ENCODE measurements around the gene VAC14.

- TF ChIP-seq, protein P1, sequence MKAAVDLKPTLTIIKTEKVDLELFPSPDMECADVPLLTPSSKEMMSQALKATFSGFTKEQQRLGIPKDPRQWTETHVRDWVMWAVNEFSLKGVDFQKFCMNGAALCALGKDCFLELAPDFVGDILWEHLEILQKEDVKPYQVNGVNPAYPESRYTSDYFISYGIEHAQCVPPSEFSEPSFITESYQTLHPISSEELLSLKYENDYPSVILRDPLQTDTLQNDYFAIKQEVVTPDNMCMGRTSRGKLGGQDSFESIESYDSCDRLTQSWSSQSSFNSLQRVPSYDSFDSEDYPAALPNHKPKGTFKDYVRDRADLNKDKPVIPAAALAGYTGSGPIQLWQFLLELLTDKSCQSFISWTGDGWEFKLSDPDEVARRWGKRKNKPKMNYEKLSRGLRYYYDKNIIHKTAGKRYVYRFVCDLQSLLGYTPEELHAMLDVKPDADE (IDR thresholded peaks at IDR 0.05) = no peak
- TF ChIP-seq EZH2phosphoT487 (IDR thresholded peaks at IDR 0.05; ENCODE audit: unreplicated experiment) (no peak), CTCF (conservative IDR thresholded peaks at IDR 0.05; ENCODE audit: low read depth in 2 of 2) (no peak), CREB1 (CRISPR knock-in tag; IDR thresholded peaks at IDR 0.05; ENCODE audit: low read depth) (no peak), POLR2AphosphoS5 (IDR thresholded peaks at IDR 0.05; ENCODE audit: low read depth) (no peak), EZH2 (IDR thresholded peaks at IDR 0.05; ENCODE audit: low read depth, unreplicated experiment) (no peak), STAT1 (IDR thresholded peaks at IDR 0.05; ENCODE audit: unreplicated experiment) (no peak)
- TF ChIP-seq, protein P2, sequence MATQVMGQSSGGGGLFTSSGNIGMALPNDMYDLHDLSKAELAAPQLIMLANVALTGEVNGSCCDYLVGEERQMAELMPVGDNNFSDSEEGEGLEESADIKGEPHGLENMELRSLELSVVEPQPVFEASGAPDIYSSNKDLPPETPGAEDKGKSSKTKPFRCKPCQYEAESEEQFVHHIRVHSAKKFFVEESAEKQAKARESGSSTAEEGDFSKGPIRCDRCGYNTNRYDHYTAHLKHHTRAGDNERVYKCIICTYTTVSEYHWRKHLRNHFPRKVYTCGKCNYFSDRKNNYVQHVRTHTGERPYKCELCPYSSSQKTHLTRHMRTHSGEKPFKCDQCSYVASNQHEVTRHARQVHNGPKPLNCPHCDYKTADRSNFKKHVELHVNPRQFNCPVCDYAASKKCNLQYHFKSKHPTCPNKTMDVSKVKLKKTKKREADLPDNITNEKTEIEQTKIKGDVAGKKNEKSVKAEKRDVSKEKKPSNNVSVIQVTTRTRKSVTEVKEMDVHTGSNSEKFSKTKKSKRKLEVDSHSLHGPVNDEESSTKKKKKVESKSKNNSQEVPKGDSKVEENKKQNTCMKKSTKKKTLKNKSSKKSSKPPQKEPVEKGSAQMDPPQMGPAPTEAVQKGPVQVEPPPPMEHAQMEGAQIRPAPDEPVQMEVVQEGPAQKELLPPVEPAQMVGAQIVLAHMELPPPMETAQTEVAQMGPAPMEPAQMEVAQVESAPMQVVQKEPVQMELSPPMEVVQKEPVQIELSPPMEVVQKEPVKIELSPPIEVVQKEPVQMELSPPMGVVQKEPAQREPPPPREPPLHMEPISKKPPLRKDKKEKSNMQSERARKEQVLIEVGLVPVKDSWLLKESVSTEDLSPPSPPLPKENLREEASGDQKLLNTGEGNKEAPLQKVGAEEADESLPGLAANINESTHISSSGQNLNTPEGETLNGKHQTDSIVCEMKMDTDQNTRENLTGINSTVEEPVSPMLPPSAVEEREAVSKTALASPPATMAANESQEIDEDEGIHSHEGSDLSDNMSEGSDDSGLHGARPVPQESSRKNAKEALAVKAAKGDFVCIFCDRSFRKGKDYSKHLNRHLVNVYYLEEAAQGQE (IDR thresholded peaks at IDR 0.05; ENCODE audit: unreplicated experiment) = no peak
Observed at GRCh38 chr16:70766176-70766575, 34.8 kb downstream of the VAC14 start.

All from GM23338 (cell line).